Testis (tissue), 3 donors: ENCODE measurements around the gene JAKMIP1. TPM values are rescaled to one million over a fixed set of nuclear protein-coding genes. Genes with fewer than 3 reads are reported as not detected.

ENCODE experiments used
- DNase-seq: peaks from one replicate; pipeline ENCODE4 v3.0.0-alpha.2; 2019
- H3K27ac ChIP-seq, 2 donors: fragments of 200-600 bp; sonication (generic); one replicate each; pipeline ENCODE4 v1.5.1; 2019
- H3K27me3 ChIP-seq: fragments of 200-600 bp; sonication (generic); one replicate; pipeline ENCODE4 v1.5.1; 2019
- H3K36me3 ChIP-seq: fragments of 200-600 bp; sonication (generic); one replicate; pipeline ENCODE4 v1.5.1; 2017; ENCODE audit warnings: low read depth; ENCODE audit errors: missing control alignments
- H3K4me1 ChIP-seq: fragments of 200-600 bp; sonication (generic); one replicate; pipeline ENCODE4 v1.5.1; 2019
- H3K4me3 ChIP-seq, 2 donors: fragments of 200-600 bp; sonication (generic); one replicate each; pipeline ENCODE4 v1.5.1; 2017 to 2019
- H3K9me3 ChIP-seq: fragments of 200-600 bp; sonication (generic); one replicate; pipeline ENCODE4 v1.5.1; 2017
- CTCF ChIP-seq, 3 experiments: fragments of 450-650 bp in 2 of 3; fragments of 200-600 bp in 1 of 3; sonication (generic) in 1 of 3; IDR thresholded peaks; one replicate each; pipeline ENCODE4 v1.5.1; 2016 to 2019; ENCODE audit warnings: antibody characterized with exemption in 3 of 3, mild to moderate bottlenecking in 2 of 3, moderate library complexity in 1 of 3
- POLR2A ChIP-seq: fragments of 450-650 bp; IDR thresholded peaks from one replicate; pipeline ENCODE4 v1.6.1; 2017; ENCODE audit warnings: antibody characterized with exemption, mild to moderate bottlenecking, moderate library complexity
- WGBS, 2 donors: methylation state at CpG; one replicate each; pipeline ENCODE4 v1.1.5; 2018; 5-methylcytosine and 5-hydroxymethylcytosine counted together
- intact Hi-C: fragments of 100-400 bp; cut with DNase I; formaldehyde crosslinking; loops from one replicate; pipeline ENCODE4 v1.15.1; 2023; ENCODE audit warnings: low total_unique reads
- polyA plus RNA-seq: library from polyadenylated mRNA; stranded (reverse); fragments of 350-450 nt; fragmentation: Illumina TruSeq; extraction: RNeasy Lipid Tissue Mini Kit (QIAGEN cat#74804); gene quantifications from one replicate; pipeline ENCODE4 v1.2.3, GENCODE V29; 2014; ENCODE audit warnings: low read depth, low replicate concordance; ENCODE audit not compliant: insufficient read depth
- total RNA-seq, 2 donors: library from RNA; depleted of rRNA; stranded (reverse); fragments of >200 nt; gene quantifications; one replicate each; pipeline ENCODE4 v1.2.3, GENCODE V29; 2016

The JAKMIP1 gene
- total and polyA plus RNA-seq, 3 donors from 2014 or later, result 10.7 to 18.1 (median 15.2) TPM

GRCh38 chr4:6116696-6117285, 83.6 kb downstream of the JAKMIP1 start:
- no peak for TF ChIP-seq CTCF (IDR thresholded peaks at IDR 0.05)
- TF ChIP-seq POLR2A, result no peak
- H3K4me3 ChIP-seq, result no peak overlapping the region
- no peaks in the 10 kb centered on the region for H3K9me3 ChIP-seq
- no peaks in the 10 kb centered on the region for H3K27me3 ChIP-seq
- no peaks in the 10 kb centered on the region for H3K4me1 ChIP-seq
- no peaks in the 10 kb centered on the region for H3K36me3 ChIP-seq
- intact Hi-C loops, result no loop called here
- H3K27ac ChIP-seq, result no peak overlapping the region
- DNase-seq, result no peak
- 57 to 60% methylated on average over 14 to 15 of the region's 15 CpGs for WGBS, 2 donors

GRCh38 chr4:6115746-6116586, 84.4 kb downstream of the JAKMIP1 start:
- 83 to 86% methylated on average over 23 of the region's 23 CpGs for WGBS, 2 donors
- DNase-seq, result no peak
- Histone ChIP-seq H3K4me3 (no peak overlapping the region), H3K27ac (no peak overlapping the region), H3K4me1 (no peaks in the 10 kb centered on the region), H3K36me3 (no peaks in the 10 kb centered on the region), H3K9me3 (no peaks in the 10 kb centered on the region), H3K27me3 (no peaks in the 10 kb centered on the region)
- no peak for TF ChIP-seq CTCF (IDR thresholded peaks at IDR 0.05)
- TF ChIP-seq POLR2A, result no peak
- intact Hi-C loops, result no loop called here

GRCh38 chr4:6115342-6115741, 85.0 kb downstream of the JAKMIP1 start:
- H3K36me3 ChIP-seq, result no peaks in the 10 kb centered on the region
- 69 to 77% methylated on average over 5 of the region's 5 CpGs for WGBS, 2 donors
- H3K4me3 ChIP-seq, result no peak overlapping the region
- no peaks in the 10 kb centered on the region for H3K4me1 ChIP-seq
- H3K9me3 ChIP-seq, result no peaks in the 10 kb centered on the region
- no peak overlapping the region for H3K27ac ChIP-seq
- intact Hi-C loops, result no loop called here
- TF ChIP-seq POLR2A (no peak), CTCF (IDR thresholded peaks at IDR 0.05) (no peak)
- DNase-seq, result no peak
- H3K27me3 ChIP-seq, result no peaks in the 10 kb centered on the region

GRCh38 chr4:6114601-6115000, 85.7 kb downstream of the JAKMIP1 start:
- DNase-seq, result no peak
- no peak overlapping the region for H3K4me3 ChIP-seq
- H3K27me3 ChIP-seq, result no peaks in the 10 kb centered on the region
- TF ChIP-seq POLR2A (no peak), CTCF (IDR thresholded peaks at IDR 0.05) (no peak)
- no peaks in the 10 kb centered on the region for H3K9me3 ChIP-seq
- WGBS, 2 donors, result 69 to 70% methylated on average over 7 of the region's 7 CpGs
- H3K4me1 ChIP-seq, result no peaks in the 10 kb centered on the region
- H3K27ac ChIP-seq, result no peak overlapping the region
- no peaks in the 10 kb centered on the region for H3K36me3 ChIP-seq
- intact Hi-C loops, result no loop called here
